DND-41 (cell line): ENCODE results near the gene PYGB.

ENCODE experiments used
- EZH2 ChIP-seq: IDR thresholded peaks from 3 replicates; pipeline ENCODE4 v1.6.1; 2012; ENCODE audit warnings: borderline replicate concordance, low read depth, mild to moderate bottlenecking, moderate library complexity, low read length, inconsistent platforms; ENCODE audit not compliant: severe bottlenecking
- TF ChIP-seq, protein P1 (sequence below): IDR thresholded peaks from 2 replicates; pipeline ENCODE4 v1.5.1; 2012; ENCODE audit warnings: borderline replicate concordance, low read length, moderate library complexity, mild to moderate bottlenecking; ENCODE audit not compliant: poor library complexity, severe bottlenecking; ENCODE audit errors: extremely low read depth

DNA sequence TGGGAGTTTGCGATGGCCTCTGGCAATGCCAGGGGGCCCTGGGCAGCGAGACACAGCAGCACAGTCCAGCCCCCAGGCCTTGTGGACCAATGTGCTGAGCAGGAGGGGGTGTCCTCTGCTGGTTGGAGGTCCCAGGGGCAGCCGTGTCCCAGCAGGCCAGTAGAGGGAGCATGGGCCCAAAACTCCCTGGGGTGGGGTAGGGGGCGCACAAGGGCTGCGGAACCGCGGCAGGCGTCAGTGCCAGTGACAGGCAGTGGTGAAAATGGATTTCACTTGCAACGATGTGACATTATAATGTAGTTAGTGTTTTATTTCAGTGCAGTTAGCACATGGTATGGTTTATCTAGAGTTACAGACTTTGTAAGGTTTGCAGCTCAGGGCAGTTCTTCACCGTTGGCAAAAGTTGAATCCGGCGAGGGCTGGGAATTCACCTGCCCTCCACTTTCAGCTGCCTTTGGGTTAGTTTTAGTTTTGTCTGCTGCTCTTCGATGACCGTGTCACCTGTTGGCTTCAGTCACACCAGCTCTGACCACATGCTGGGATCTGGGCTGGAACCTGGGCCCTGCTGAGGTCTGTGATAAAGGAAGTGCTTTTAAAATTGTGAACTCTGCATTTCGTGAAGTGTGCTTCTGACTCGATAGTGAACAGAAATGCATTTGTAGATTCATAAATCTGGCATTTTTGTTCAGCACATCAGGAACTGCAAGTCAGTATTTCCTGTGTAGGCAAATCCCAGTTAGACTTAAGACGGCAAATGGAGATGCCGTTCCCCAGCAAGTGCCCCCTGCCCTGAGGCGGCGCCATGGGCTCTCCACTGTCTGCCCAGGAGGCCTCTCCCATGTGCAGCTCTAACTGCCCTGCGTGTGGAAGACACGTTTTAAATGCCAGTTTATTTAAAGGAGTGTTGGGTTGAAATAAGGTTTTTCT is 46.8 kb downstream of the PYGB start:
- TF ChIP-seq, protein P1, sequence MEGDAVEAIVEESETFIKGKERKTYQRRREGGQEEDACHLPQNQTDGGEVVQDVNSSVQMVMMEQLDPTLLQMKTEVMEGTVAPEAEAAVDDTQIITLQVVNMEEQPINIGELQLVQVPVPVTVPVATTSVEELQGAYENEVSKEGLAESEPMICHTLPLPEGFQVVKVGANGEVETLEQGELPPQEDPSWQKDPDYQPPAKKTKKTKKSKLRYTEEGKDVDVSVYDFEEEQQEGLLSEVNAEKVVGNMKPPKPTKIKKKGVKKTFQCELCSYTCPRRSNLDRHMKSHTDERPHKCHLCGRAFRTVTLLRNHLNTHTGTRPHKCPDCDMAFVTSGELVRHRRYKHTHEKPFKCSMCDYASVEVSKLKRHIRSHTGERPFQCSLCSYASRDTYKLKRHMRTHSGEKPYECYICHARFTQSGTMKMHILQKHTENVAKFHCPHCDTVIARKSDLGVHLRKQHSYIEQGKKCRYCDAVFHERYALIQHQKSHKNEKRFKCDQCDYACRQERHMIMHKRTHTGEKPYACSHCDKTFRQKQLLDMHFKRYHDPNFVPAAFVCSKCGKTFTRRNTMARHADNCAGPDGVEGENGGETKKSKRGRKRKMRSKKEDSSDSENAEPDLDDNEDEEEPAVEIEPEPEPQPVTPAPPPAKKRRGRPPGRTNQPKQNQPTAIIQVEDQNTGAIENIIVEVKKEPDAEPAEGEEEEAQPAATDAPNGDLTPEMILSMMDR, result peak; percentile 97
- no peak for TF ChIP-seq EZH2
